HEK293 (cell line): Measurements from ENCODE around the gene PTCRA.

ENCODE experiments used
- CTCF ChIA-PET: fragments of 350-600 bp; formaldehyde crosslinking; extraction: SDS; loops from one replicate; lab custom pipeline; 2021; ENCODE audit warnings: antibody characterized with exemption; lab: Yijun Ruan, JAX
- POLR2A ChIA-PET: fragments of 300-600 bp; formaldehyde crosslinking; extraction: SDS; loops from one replicate; lab custom pipeline; 2020; ENCODE audit warnings: antibody characterized with exemption, inconsistent platforms; lab: Yijun Ruan, JAX
- H3K27ac ChIP-seq: fragments of 200-500 bp; sonication (Bioruptor generic); 2 replicates; pipeline ENCODE4 v1.5.1; 2014; ENCODE audit warnings: low read depth, low read length, control low read depth, inconsistent platforms; ENCODE audit errors: extremely low read depth
- H3K36me3 ChIP-seq, 2 experiments: fragments of 200-500 bp in 1 of 2; sonication (Bioruptor generic) in 1 of 2; 1 replicate in 1 of 2; 2 replicates in 1 of 2; pipeline ENCODE4 v1.5.1; 2014 to 2017; ENCODE audit warnings: inconsistent platforms in 2 of 2, low read length in 2 of 2; ENCODE audit not compliant: control insufficient read depth in 2 of 2, insufficient read depth in 1 of 2
- H3K4me1 ChIP-seq: fragments of 200-500 bp; sonication (Bioruptor generic); 2 replicates; pipeline ENCODE4 v1.5.1; 2014; ENCODE audit warnings: mild to moderate bottlenecking, low read length, inconsistent platforms; ENCODE audit not compliant: control insufficient read depth, insufficient read depth
- H3K4me3 ChIP-seq: 2 replicates; pipeline ENCODE4 v1.5.1; 2011; ENCODE audit warnings: low read depth, mild to moderate bottlenecking, control low read depth, low read length, moderate library complexity
- H3K9me3 ChIP-seq: fragments of 200-500 bp; sonication (Bioruptor generic); 2 replicates; pipeline ENCODE4 v1.5.1; 2014; ENCODE audit warnings: low read depth, low read length, inconsistent platforms; ENCODE audit not compliant: control insufficient read depth, insufficient read depth
- GFI1B ChIP-seq: fragments of 450-650 bp; formaldehyde crosslinking; IDR thresholded peaks from 2 replicates; pipeline ENCODE4 v1.5.1; 2016; ENCODE audit warnings: missing biosample characterization, missing genetic modification characterization
- GLI2 ChIP-seq: fragments of 450-650 bp; formaldehyde crosslinking; IDR thresholded peaks from 2 replicates; pipeline ENCODE4; 2017; ENCODE audit warnings: missing biosample characterization, missing genetic modification characterization, low read depth, borderline replicate concordance
- IKZF3 ChIP-seq: fragments of 450-650 bp; IDR thresholded peaks from 2 replicates; pipeline ENCODE4 v1.5.0; 2018; ENCODE audit warnings: missing biosample characterization, mild to moderate bottlenecking, missing genetic modification characterization, moderate library complexity
- KLF1 ChIP-seq: fragments of 450-650 bp; formaldehyde crosslinking; IDR thresholded peaks from 2 replicates; pipeline ENCODE4 v1.5.1; 2016; ENCODE audit warnings: missing biosample characterization, missing genetic modification characterization
- KLF10 ChIP-seq: fragments of 450-650 bp; IDR thresholded peaks from 2 replicates; pipeline ENCODE4 v1.5.1; 2018; ENCODE audit warnings: missing biosample characterization, mild to moderate bottlenecking, missing genetic modification characterization
- YY1 ChIP-seq: fragments of 450-650 bp; formaldehyde crosslinking; IDR thresholded peaks from 2 replicates; pipeline ENCODE4 v1.5.1; 2018; ENCODE audit warnings: missing biosample characterization, missing genetic modification characterization
- ZEB2 ChIP-seq: fragments of 450-650 bp; formaldehyde crosslinking; IDR thresholded peaks from 2 replicates; pipeline ENCODE4 v1.5.1; 2016; ENCODE audit warnings: missing biosample characterization, missing genetic modification characterization
- ZFP3 ChIP-seq: fragments of 450-650 bp; formaldehyde crosslinking; IDR thresholded peaks from 2 replicates; pipeline ENCODE4 v1.5.1; 2016; ENCODE audit warnings: low read depth, missing biosample characterization, missing genetic modification characterization
- ZFP41 ChIP-seq: fragments of 450-650 bp; formaldehyde crosslinking; IDR thresholded peaks from 2 replicates; pipeline ENCODE4 v1.5.1; 2016; ENCODE audit warnings: missing biosample characterization, missing genetic modification characterization, borderline replicate concordance
- ZFP69B ChIP-seq: fragments of 450-650 bp; formaldehyde crosslinking; IDR thresholded peaks from 2 replicates; pipeline ENCODE4 v1.5.1; 2016; ENCODE audit warnings: missing biosample characterization, missing genetic modification characterization
- ZNF211 ChIP-seq: fragments of 450-650 bp; formaldehyde crosslinking; IDR thresholded peaks from 2 replicates; pipeline ENCODE4 v1.5.1; 2016; ENCODE audit warnings: low read depth, missing biosample characterization, missing genetic modification characterization
- ZNF214 ChIP-seq: fragments of 450-650 bp; formaldehyde crosslinking; IDR thresholded peaks from 2 replicates; pipeline ENCODE4 v1.5.1; 2017; ENCODE audit warnings: missing biosample characterization, mild to moderate bottlenecking, missing genetic modification characterization, borderline replicate concordance
- ZNF341 ChIP-seq: fragments of 450-650 bp; formaldehyde crosslinking; IDR thresholded peaks from 2 replicates; pipeline ENCODE4; 2016; ENCODE audit warnings: low read depth, missing biosample characterization, missing genetic modification characterization
- ZNF362 ChIP-seq: fragments of 450-650 bp; formaldehyde crosslinking; IDR thresholded peaks from 2 replicates; pipeline ENCODE4 v1.5.1; 2016; ENCODE audit warnings: missing biosample characterization, missing genetic modification characterization
- ZNF404 ChIP-seq: fragments of 450-650 bp; formaldehyde crosslinking; IDR thresholded peaks from 2 replicates; pipeline ENCODE4 v1.5.1; 2017; ENCODE audit warnings: missing biosample characterization, missing genetic modification characterization
- ZNF423 ChIP-seq: fragments of 450-650 bp; formaldehyde crosslinking; IDR thresholded peaks from 2 replicates; pipeline ENCODE4 v1.5.1; 2016; ENCODE audit warnings: missing biosample characterization, missing genetic modification characterization
- ZNF433 ChIP-seq: fragments of 450-650 bp; formaldehyde crosslinking; IDR thresholded peaks from 2 replicates; pipeline ENCODE4 v1.5.1; 2016; ENCODE audit warnings: missing biosample characterization, missing genetic modification characterization, low read depth
- ZNF48 ChIP-seq: fragments of 450-650 bp; formaldehyde crosslinking; IDR thresholded peaks from 2 replicates; pipeline ENCODE4 v1.5.1; 2016; ENCODE audit warnings: missing biosample characterization, missing genetic modification characterization
- ZNF530 ChIP-seq: fragments of 450-650 bp; formaldehyde crosslinking; IDR thresholded peaks from 2 replicates; pipeline ENCODE4 v1.5.1; 2016; ENCODE audit warnings: low read depth, missing biosample characterization, missing genetic modification characterization
- ZNF558 ChIP-seq: fragments of 450-650 bp; formaldehyde crosslinking; IDR thresholded peaks from 2 replicates; pipeline ENCODE4 v1.5.1; 2016; ENCODE audit warnings: missing biosample characterization, missing genetic modification characterization
- ZNF623 ChIP-seq: fragments of 450-650 bp; formaldehyde crosslinking; IDR thresholded peaks from 2 replicates; pipeline ENCODE4 v1.5.1; 2016; ENCODE audit warnings: missing biosample characterization, missing genetic modification characterization
- ZNF626 ChIP-seq: fragments of 450-650 bp; sonication (Bioruptor Pico); formaldehyde crosslinking; IDR thresholded peaks from 2 replicates; pipeline ENCODE4 v1.5.1; 2018; ENCODE audit warnings: missing biosample characterization, missing genetic modification characterization, inconsistent platforms
- ZNF670 ChIP-seq: fragments of 450-650 bp; formaldehyde crosslinking; IDR thresholded peaks from 2 replicates; pipeline ENCODE4 v1.5.1; 2016; ENCODE audit warnings: missing biosample characterization, missing genetic modification characterization, low read depth
- ZNF701 ChIP-seq: fragments of 450-650 bp; formaldehyde crosslinking; IDR thresholded peaks from 2 replicates; pipeline ENCODE4 v1.5.1; 2016; ENCODE audit warnings: missing biosample characterization, missing genetic modification characterization
- ZNF707 ChIP-seq: fragments of 450-650 bp; formaldehyde crosslinking; IDR thresholded peaks from 2 replicates; pipeline ENCODE4 v1.5.1; 2016; ENCODE audit warnings: missing biosample characterization, missing genetic modification characterization
- ZNF791 ChIP-seq: fragments of 450-650 bp; formaldehyde crosslinking; IDR thresholded peaks from 2 replicates; pipeline ENCODE4 v1.5.1; 2016; ENCODE audit warnings: missing biosample characterization, missing genetic modification characterization
- ZSCAN23 ChIP-seq: fragments of 450-650 bp; formaldehyde crosslinking; IDR thresholded peaks from 2 replicates; pipeline ENCODE4 v1.5.1; 2016; ENCODE audit warnings: missing biosample characterization, missing genetic modification characterization
- TF ChIP-seq, protein P1 (sequence below): fragments of 450-650 bp; formaldehyde crosslinking; IDR thresholded peaks from 2 replicates; pipeline ENCODE4 v1.5.1; 2017; ENCODE audit warnings: missing biosample characterization, missing genetic modification characterization
- TF ChIP-seq, protein P2 (sequence below): fragments of 450-650 bp; formaldehyde crosslinking; IDR thresholded peaks from 2 replicates; pipeline ENCODE4 v1.5.1; 2016; ENCODE audit warnings: missing biosample characterization, missing genetic modification characterization

PTCRA gene

DNA sequence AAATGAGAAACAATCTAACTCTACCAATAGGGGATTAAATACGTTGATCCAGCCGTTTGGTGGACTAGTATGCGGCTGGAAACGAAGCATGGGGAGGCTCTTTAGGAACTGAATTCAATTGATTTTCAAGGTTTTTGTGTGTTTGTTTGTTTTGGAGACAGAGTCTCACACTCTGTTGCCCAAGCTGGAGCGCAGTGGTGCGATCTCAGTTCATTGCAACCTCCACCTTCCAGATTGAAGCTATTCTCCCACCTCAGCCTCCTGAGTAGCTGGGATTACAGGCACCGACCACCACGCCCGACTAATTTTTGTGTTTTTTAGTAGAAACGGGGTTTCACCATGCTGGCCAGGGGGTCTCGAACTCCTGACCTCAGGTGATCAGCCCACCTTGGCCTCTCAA, 20.5 kb downstream of the PTCRA start:
- POLR2A ChIA-PET, result no interaction called here
- CTCF ChIA-PET, result interaction anchor here (0.7 kb wide), 2 partner anchors 224 to 1305 kb away, joined by 4 to 10 read pairs; no protein-coding TSS in a partner anchor
- Histone ChIP-seq H3K4me1 (no peaks in the 10 kb centered on the region), H3K9me3 (no peaks in the 10 kb centered on the region), H3K36me3 (peaks cover 10 to 85% of the 10 kb centered on the region in 2 experiments; a peak in 2 of 3 replicates), H3K4me3 (no peak overlapping the region), H3K27ac (no peak overlapping the region)
- TF ChIP-seq ZNF626 (tag by site-specific recombination) (no peak), GFI1B (tag by site-specific recombination) (no peak), ZNF404 (no peak), ZNF791 (tag by site-specific recombination) (no peak), ZNF707 (tag by site-specific recombination) (no peak), ZFP41 (no peak), ZNF670 (tag by site-specific recombination) (no peak), ZFP3 (tag by site-specific recombination) (no peak), ZNF558 (tag by site-specific recombination) (no peak)
- TF ChIP-seq, protein P1, sequence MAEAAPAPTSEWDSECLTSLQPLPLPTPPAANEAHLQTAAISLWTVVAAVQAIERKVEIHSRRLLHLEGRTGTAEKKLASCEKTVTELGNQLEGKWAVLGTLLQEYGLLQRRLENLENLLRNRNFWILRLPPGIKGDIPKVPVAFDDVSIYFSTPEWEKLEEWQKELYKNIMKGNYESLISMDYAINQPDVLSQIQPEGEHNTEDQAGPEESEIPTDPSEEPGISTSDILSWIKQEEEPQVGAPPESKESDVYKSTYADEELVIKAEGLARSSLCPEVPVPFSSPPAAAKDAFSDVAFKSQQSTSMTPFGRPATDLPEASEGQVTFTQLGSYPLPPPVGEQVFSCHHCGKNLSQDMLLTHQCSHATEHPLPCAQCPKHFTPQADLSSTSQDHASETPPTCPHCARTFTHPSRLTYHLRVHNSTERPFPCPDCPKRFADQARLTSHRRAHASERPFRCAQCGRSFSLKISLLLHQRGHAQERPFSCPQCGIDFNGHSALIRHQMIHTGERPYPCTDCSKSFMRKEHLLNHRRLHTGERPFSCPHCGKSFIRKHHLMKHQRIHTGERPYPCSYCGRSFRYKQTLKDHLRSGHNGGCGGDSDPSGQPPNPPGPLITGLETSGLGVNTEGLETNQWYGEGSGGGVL (tag by site-specific recombination), result no peak

DNA sequence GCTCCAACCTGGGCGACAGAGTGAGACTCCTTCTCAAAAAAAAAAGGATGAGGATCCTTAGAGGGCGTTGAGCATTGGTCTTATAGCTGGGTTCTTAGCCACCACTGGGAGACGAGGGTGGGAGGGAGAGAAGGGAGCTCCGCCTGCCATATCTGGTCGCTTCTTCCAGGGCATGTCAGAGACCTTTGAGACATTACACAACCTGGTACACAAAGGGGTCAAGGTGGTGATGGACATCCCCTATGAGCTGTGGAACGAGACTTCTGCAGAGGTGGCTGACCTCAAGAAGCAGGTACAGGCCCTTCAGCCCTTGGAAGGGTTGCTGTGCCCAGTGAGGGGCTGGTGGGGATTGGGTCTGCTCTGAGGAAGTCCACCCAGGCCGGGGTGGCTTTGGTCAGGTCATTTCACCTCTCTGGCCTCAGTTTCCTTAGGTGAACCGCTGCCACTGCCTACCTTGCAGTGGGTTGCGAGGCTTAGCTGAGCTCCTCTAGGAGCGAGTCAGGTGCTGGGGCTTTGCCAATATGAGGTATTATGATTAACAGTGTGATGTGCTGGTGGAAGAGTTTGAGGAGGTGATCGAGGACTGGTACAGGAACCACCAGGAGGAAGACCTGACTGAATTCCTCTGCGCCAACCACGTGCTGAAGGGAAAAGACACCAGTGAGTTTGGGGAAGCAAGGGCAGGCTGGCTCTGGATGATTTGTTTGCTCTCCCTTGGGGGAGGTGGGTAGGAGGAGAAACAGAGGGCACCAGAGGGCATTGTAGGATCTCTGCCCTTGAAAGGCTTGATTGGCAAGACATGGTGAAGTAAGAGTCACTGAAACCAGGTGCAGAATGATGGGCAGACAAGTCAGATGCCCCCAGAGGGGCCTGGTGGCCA, 21.9 kb downstream of the PTCRA start:
- H3K4me1 ChIP-seq, result no peaks in the 10 kb centered on the region
- peaks cover 14 to 75% of the 10 kb centered on the region in 2 experiments; a peak in 2 of 3 replicates for H3K36me3 ChIP-seq
- H3K4me3 ChIP-seq, result no peak overlapping the region
- CTCF ChIA-PET, result no interaction called here
- no peaks in the 10 kb centered on the region for H3K9me3 ChIP-seq
- TF ChIP-seq ZNF623 (tag by site-specific recombination) (no peak), ZNF530 (tag by site-specific recombination) (no peak), ZNF423 (tag by site-specific recombination) (no peak), ZNF214 (tag by site-specific recombination) (no peak), GLI2 (tag by site-specific recombination) (no peak), KLF1 (tag by site-specific recombination) (no peak), ZNF48 (tag by site-specific recombination) (no peak), ZNF626 (tag by site-specific recombination) (no peak), ZSCAN23 (tag by site-specific recombination) (no peak), ZNF433 (tag by site-specific recombination) (no peak), ZNF211 (tag by site-specific recombination) (no peak), ZNF341 (tag by site-specific recombination) (no peak), ZFP69B (tag by site-specific recombination) (no peak), ZNF362 (no peak), KLF10 (no peak), IKZF3 (tag by site-specific recombination) (no peak), YY1 (no peak), ZEB2 (no peak), ZNF701 (tag by site-specific recombination) (no peak)
- TF ChIP-seq, protein P2, sequence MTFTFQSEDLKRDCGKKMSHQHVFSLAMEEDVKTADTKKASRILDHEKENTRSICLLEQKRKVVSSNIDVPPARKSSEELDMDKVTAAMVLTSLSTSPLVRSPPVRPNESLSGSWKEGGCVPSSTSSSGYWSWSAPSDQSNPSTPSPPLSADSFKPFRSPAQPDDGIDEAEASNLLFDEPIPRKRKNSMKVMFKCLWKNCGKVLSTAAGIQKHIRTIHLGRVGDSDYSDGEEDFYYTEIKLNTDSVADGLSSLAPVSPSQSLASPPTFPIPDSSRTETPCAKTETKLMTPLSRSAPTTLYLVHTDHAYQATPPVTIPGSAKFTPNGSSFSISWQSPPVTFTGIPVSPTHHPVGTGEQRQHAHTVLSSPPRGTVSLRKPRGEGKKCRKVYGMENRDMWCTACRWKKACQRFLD (tag by site-specific recombination), result no peak
- POLR2A ChIA-PET, result interaction anchor here (0.5 to 3.3 kb wide), 6 partner anchors 8 to 1035 kb away, joined by 3 to 16 read pairs (median 3); partner anchors contain the start of genes CNPY3 and PPP2R5D
- H3K27ac ChIP-seq, result no peak overlapping the region
